PC-3 (cell line): ENCODE measurements around the gene TBC1D2B.

Experiments
- CTCF ChIP-seq: fragments of 300-600 bp; sonication (generic); conservative IDR thresholded peaks from 2 replicates; pipeline ENCODE4 v1.5.1; 2017; ENCODE audit warnings: antibody characterized with exemption, low read depth, mild to moderate bottlenecking, low read length
- EZH2 ChIP-seq: fragments of 300-600 bp; sonication (generic); IDR thresholded peaks from one replicate; pipeline ENCODE4 v1.6.1; 2017; ENCODE audit warnings: antibody characterized with exemption, mild to moderate bottlenecking, low read length; ENCODE audit not compliant: unreplicated experiment
- EZH2phosphoT487 ChIP-seq: fragments of 300-600 bp; sonication (generic); IDR thresholded peaks from 2 replicates; pipeline ENCODE4 v1.6.1; 2018; ENCODE audit warnings: mild to moderate bottlenecking, antibody characterized with exemption, low read length, borderline replicate concordance

- TF ChIP-seq CTCF (no peak), EZH2phosphoT487 (no peak), EZH2 (no peak)
These were observed 24.1 kb upstream of the TBC1D2B start for GRCh38 chr15:78101423-78102105.
